ENCODE results near the gene CAMK1D. TPM values are rescaled to one million over a fixed set of nuclear protein-coding genes. Genes with fewer than 3 reads are reported as not detected.

CAMK1D gene
- total and polyA plus RNA-seq, 2 donors (not counting 3 experiments of a cell fraction or from before 2014, with no cell fraction given), result 0.37 to 4.2 TPM

DNA sequence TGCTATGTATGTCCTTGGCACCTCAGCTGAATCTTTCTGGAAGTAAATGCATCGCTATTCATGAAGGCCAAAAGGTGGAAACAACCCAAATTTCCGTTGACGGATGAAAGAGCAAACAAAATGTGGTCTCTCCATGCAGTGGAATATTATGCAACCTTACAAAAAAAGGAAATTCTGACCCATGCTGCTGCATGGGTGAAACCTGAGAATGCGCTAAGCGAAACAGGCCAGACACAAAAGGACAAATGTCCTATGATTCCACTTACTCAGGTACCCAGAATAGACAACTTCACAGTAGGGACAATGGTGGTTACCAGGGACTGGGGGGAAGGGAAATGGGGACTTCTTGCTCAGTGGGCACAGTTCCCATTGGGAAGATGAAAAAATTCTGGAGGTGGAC, 158.8 kb downstream of the CAMK1D start:
- ChIA-PET CTCF (no interaction called here), POLR2A (no interaction called here)
- Histone ChIP-seq H2AFZ (ENCODE audit: low read depth, low read length) (no peak overlapping the region), H3K27ac (ENCODE audit: insufficient read depth, low read depth, low read length) (no peak overlapping the region), H3K9me3 (replicated peaks; ENCODE audit: control insufficient read depth, insufficient read depth, low read length) (no peaks in the 10 kb centered on the region), H3K9ac (replicated peaks; ENCODE audit: extremely low read depth, insufficient read depth, low read length) (no peak overlapping the region), H3K27me3 (ENCODE audit: control insufficient read depth in 2 of 2, insufficient read depth in 2 of 2, low read length in 2 of 2) (no peaks in the 10 kb centered on the region), H3K36me3 (ENCODE audit: control insufficient read depth in 2 of 2, extremely low read depth in 1 of 2, insufficient read depth in 2 of 2, low read length in 2 of 2) (no peaks in the 10 kb centered on the region), H3K9me1 (replicated peaks; ENCODE audit: control insufficient read depth, extremely low read depth, insufficient read depth, low read length) (no peaks in the 10 kb centered on the region), H3K4me2 (ENCODE audit: insufficient read depth, low read length) (no peak overlapping the region), H3K4me3 (replicated peaks in 1 of 3; ENCODE audit: insufficient read depth in 1 of 3, low read depth in 1 of 3, low read length in 3 of 3) (no peak overlapping the region), H4K20me1 (replicated peaks; ENCODE audit: control insufficient read depth, extremely low read depth, insufficient read depth, low read length) (no peaks in the 10 kb centered on the region), H3K79me2 (ENCODE audit: control insufficient read depth, insufficient read depth, low read length) (no peaks in the 10 kb centered on the region), H3K4me1 (ENCODE audit: control insufficient read depth, extremely low read depth, insufficient read depth, low read length) (no peaks in the 10 kb centered on the region)
- no TSS peak for BruUV-seq (replicated peaks)
- no peak for FAIRE-seq
- dilution Hi-C loops (cut with MboI; ENCODE audit: extremely low pct_ligation_motif_present, low sequenced_read_pairs) (no loop called here), intact Hi-C loops (cut with micrococcal nuclease) (no loop called here)
- DNase-seq (ENCODE audit: low read depth, low spot score), result no peak
- TF ChIP-seq MAX (IDR thresholded peaks at IDR 0.05; ENCODE audit: insufficient read depth, insufficient read length), result no peak
- TF ChIP-seq POLR2AphosphoS5 (IDR thresholded peaks at IDR 0.05; ENCODE audit: insufficient read depth, low read depth, low read length), result no peak
- no peak for TF ChIP-seq GATA2 (IDR thresholded peaks at IDR 0.05; ENCODE audit: insufficient read depth, insufficient read length, low read depth, low read length)
- TF ChIP-seq POLR2A (IDR thresholded peaks at IDR 0.05; ENCODE audit: low read depth, low read length), result no peak
- TF ChIP-seq EZH2 (IDR thresholded peaks at IDR 0.05; ENCODE audit: borderline replicate concordance, low read depth, low read length, severe bottlenecking), result no peak
- TF ChIP-seq, protein P1, sequence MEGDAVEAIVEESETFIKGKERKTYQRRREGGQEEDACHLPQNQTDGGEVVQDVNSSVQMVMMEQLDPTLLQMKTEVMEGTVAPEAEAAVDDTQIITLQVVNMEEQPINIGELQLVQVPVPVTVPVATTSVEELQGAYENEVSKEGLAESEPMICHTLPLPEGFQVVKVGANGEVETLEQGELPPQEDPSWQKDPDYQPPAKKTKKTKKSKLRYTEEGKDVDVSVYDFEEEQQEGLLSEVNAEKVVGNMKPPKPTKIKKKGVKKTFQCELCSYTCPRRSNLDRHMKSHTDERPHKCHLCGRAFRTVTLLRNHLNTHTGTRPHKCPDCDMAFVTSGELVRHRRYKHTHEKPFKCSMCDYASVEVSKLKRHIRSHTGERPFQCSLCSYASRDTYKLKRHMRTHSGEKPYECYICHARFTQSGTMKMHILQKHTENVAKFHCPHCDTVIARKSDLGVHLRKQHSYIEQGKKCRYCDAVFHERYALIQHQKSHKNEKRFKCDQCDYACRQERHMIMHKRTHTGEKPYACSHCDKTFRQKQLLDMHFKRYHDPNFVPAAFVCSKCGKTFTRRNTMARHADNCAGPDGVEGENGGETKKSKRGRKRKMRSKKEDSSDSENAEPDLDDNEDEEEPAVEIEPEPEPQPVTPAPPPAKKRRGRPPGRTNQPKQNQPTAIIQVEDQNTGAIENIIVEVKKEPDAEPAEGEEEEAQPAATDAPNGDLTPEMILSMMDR (IDR thresholded peaks at IDR 0.05; ENCODE audit: extremely low read depth in 1 of 2, insufficient read depth in 1 of 2, low read depth in 1 of 2, low read length in 2 of 2), result no peak
- TF ChIP-seq MYC (IDR thresholded peaks at IDR 0.05; ENCODE audit: low read depth, low read length), result no peak
- TF ChIP-seq FOS (IDR thresholded peaks at IDR 0.05; ENCODE audit: borderline replicate concordance, insufficient read depth, low read length), result no peak
- no peak for TF ChIP-seq JUN (IDR thresholded peaks at IDR 0.05; ENCODE audit: borderline replicate concordance, insufficient read depth, insufficient read length, low read depth)

Data from endothelial cell of umbilical vein (primary cell).